Activated T-cell treated with anti-CD3 and anti-CD28 coated beads, Interleukin-2, amount 50 U/mL, for 1 hour (primary cell): ENCODE data around the gene MEG3.

Experiments
- DNase-seq: peaks from one replicate; pipeline ENCODE4 v3.0.0-alpha.2; 2020

Gene MEG3

GRCh38 chr14:100884456-100884855, 58.5 kb downstream of the MEG3 start:
- no peak for DNase-seq

DNA sequence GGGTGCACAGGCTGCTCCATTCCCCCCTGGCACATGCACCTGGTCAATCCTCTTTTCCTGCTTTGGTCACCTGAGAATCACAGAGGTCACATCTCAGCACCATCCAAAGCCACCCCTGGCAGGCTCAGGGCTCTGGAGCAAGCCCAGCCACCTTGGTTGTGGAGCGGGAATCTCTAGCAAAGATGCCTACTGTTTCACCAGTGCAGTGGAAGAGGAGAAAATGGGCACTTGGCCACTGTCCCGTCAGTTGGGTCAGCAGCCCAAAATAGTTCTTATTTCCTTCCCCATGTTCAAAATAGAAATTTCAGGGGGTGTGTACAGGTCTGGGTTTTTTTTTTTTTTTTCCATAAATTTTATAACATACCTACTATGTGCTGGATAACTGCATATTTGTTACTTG, 59.3 kb downstream of the MEG3 start:
- DNase-seq: no peak

DNA sequence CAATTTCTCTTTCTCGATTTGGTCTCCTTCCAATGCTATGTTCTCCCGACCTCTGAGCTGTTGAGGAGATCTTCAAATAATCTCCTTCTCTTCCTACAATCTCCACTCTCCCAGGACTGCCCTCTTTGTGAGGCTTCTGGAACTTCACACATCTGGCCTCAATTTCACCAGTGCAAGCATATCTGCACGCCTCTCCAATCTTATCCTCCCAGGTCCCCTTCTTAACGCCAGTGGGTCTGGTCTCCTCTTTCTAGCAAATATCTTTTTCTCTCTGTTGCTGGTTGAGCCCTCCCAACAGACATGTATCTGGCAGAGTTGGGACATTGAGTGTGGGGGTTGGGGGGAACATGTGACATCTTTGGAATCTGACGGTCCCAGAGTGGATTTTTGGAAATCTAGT, 59.7 kb downstream of the MEG3 start:
- DNase-seq: no peak

- DNase-seq: no peak
Observed at GRCh38 chr14:100887728-100888335, 61.9 kb downstream of the MEG3 start.

DNA sequence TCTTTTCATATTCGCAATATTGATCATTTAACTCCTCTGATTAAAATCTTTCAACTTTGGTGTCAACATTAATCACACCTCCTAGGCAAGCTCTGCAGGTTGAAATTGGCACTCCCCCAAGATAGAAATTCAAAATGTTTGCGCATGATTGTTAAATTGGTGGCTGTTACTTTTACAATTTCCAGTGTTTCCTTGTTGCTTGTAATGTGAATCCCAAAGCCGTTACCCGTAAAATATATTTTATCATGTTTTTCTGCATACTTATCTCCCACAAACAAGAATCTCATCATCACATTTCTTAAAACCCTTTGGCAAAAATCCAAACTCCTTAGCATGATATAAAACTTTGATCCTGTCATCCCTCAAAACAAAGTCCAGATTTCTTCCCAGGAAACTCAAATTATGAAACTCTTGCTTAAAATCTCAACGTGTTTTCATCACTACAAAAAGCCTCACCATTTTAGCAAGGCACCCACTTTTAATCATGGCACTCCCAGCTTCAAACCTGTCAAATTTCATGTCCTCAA, 62.9 kb downstream of the MEG3 start:
- DNase-seq: no peak

DNA sequence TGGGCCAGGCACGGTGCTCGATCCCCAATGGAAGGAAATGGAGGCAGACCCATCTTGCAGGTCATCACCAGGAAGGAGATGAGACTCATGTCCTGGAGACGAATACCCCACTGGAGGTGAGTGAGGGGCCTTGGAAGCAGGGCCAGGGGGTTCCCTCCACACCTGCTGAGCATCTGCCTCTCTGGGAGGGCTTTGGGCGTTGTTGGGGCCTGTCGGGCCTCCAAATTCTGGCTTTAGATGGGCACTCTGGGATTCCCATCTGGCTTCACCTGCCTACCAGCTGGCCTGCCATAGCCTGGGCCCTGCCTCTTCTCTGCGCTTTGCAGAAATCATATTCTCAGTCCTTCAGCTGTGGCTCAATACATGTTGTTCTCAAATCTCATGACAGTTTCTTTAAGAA, 63.7 kb downstream of the MEG3 start:
- peak; percentile 5 for DNase-seq

- DNase-seq: peak; percentile 11
Observed at GRCh38 chr14:100890061-100890850, 64.3 kb downstream of the MEG3 start.

- no peak for DNase-seq
Observed at GRCh38 chr14:100891051-100891450, 65.1 kb downstream of the MEG3 start.

- peak; percentile 8 for DNase-seq
Observed at GRCh38 chr14:100891501-100892445, 65.9 kb downstream of the MEG3 start.

DNA sequence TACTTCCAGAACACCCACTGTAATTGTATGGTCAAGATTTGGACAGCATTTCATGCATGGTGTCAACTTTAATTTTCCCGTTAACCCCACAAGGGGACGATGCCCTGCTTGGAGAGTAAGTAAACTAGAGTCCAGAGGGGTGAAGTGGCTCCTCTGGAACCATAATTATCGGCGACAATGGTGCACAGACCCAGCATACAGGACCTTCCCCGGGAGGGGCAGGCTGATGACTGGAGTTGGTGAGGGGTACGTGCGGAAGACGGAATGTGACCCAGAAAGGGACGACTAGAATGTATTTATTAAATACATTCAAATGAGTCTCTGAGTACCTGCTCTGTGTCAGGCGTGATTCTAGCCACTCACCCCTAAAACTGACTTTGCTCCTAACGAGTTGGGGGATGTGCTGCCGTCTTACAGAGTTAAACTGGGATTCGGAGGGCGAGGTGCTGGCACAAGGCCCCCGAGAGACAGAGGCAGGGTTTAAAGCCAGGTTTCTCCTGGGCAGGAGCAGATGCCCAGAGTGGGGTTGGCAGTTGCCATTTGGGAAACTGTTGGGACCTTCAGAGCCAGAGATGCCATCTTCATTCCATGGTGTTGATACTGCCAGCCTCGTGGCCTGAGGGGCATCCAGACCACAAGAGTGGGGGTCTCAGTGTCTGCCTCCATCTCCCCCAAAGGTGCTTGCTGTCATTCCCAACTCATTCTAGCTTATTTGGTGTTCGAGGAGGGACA, 66.7 kb downstream of the MEG3 start:
- DNase-seq: no peak

DNA sequence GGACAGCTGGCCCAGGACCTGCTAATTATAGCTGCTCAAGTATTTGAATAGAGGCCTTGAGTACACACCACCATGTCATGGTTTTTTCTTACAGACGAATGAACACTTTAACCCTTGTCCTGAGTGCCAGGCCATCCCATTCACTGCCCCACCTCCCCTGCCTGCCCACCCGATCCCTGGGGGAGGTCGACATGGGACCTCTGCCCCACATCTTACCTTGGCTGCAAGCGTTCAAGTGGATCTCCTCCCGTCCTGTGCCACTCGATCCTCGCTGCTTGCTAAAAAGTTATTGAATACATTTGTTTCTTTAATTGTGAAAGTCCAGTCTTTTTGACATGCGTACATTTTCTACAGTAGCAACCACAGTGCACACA, 67.3 kb downstream of the MEG3 start:
- no peak for DNase-seq

DNA sequence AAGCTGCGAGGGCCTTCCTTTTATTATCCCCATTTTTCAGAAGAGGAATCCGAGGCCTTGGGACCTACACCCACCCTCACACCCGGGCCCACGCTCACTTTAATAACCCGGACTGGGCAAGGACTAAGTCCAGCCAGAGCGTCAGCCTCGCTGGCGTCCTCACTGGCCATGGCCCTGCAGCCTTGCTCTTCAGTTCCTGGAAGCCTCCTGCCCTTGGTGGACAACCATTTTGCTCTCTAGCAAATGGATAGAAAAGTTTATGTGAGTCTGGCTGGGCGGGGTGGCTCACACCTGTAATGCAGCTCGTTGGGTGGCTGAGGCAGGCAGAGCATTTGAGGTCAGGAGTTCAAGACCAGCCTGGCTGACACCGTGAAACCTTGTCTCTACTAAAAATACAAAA, 67.8 kb downstream of the MEG3 start:
- no peak for DNase-seq

GRCh38 chr14:100894416-100894815, 68.5 kb downstream of the MEG3 start:
- no peak for DNase-seq

DNA sequence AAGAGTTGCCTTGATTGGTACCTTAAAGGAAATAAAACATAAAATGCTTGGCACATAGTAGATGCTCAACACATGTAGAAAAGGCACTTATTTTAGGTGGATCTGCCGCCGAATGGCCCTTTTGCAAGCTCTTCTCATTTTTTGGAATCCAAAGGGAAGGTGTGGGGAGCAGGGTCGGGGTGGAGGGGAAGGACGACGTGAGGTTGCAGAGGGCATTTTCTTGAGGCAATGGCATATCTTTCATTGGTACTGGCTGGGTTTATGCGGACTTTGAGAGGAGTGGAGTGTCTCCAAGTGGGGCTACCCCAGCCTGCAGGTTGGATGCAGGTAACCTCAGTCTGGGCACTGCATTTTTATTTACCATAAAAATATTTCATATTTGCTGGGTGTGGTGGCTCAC, 69.5 kb downstream of the MEG3 start:
- no peak for DNase-seq

GRCh38 chr14:100896369-100897060, 70.6 kb downstream of the MEG3 start:
- no peak for DNase-seq

DNA sequence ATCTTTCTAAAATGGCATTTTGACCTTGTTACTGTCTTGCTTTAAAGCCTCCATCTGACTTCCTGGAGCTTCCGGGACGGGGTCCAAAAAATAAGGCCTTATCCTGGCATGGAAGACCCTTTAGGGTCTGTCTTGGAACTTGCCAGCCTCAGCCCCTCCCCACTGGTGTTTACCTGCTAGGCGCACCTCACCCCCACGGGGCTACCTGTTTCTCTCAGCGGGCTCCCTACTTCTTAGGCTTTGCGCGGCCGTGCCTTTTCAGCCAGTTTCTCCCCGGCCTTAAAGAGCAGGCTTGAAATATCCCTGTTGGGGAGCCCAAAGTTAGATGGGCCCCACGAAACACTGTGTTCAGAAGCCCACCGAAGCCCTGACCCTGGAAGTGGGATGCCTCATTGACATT, 72.5 kb downstream of the MEG3 start:
- DNase-seq: no peak

DNA sequence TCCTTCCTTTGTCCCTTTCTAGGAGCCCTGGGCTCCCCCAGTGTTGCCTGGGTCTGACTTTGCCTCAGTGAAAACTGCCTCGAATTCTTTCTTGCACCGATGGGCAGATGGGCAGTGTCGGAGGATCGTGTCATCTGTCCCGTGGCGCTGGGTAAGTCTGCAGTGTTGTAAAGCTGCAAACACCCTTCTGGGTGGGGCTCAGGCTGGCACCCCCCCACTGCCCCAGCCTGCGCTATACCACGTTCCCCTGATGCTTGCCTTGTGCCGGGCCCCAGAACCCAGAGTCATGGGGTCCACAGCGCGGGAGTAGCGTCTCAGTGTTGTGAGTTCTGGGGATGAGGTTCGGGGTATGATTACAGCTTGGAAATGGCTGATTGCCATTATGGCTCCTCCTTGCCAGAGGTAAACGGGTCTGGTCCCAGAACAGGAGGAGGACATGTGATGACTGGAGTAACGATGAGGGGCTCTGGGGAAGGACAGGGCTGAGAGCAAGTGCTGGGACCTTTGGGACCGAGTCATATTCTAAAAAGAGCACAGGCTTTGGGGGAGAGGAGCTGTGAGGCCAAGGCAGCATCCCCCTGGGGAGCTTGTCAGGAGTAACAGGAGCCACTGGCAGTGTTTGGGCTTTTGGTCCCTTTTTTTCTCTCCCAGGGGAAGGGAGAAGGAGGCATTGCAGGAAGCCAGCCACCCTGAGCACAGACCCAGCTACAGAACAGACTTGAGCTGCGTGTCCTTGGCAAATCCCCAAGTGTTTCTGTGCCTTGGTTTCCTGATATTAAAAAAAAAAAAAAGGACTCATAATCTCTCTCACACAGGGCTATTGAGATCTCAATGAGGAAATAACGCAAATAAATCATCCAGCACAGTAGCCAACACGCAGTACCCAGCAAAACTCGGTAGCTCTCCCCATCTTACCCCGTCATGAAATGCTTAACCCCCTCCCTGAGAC, 73.3 kb downstream of the MEG3 start:
- DNase-seq: no peak

DNA sequence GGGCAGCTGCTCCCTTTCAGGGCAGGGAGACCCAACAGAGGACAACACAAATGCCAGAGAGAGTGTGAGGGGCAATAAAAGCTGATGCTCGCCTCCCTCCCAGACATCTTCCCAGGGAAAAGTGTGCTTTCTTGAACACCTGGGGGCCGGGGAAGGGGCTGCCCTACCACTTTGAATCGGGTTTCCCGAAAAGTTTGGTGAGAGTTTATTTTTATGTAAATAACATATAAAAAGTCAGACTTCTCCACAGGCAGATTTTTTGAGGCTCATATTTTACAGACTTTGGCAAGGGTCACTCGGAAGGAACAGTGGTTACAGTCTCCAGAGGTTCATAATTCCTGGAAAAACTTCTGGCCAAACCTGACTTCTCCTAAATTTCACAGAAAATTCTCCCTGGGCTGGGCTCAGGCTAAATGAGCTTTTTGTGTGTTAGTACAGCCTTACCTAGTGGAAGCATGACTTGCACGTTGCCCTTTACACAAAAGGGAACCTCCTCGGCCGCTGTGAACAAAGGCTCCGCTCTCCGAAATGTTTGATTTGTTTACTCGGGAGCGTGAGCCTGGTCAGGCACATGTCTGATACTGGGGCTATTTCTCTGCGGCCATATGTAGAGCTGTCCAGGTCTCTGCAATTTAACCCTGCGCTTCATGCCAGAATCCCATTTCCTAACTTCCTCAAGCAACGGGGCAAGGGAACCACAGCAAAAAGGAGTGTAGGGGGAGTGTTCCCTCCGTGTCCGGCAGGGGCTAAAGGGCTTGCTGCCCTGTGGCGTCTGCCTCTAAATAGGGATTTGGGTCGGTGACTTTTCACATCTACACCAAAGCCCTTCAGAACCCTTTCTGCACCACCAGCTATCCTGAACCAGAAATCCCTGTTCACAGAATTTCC, 74.2 kb downstream of the MEG3 start:
- no peak for DNase-seq

DNA sequence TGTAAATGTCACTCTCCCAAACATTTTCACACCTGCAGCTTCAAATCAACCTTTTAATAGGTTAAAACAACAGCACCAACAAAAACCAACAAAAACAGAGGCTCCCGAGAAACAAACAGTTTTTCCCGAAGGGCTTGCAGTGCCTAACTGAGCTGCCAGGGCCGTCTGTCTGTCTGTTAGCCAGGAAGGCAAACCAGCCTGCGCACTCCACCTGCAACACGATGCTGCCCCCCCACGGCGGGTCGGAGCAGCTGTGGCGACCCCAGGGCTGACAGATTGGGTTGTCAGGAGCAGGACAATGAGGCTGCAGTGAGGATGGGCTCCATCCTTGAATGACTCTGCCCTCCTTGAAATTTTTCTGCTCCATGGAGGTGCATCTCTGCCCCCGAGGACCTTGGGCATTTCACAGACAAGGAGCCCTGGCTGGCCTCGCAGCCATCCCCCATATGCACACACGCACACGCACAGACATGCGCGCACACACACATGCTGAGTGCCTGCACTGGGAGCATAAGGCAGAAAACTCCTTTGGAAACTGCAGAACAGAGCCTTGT, 75.0 kb downstream of the MEG3 start:
- DNase-seq: no peak
